ENCODE measurements around the gene IFNGR1.
"Not testable (repeated sequence)": the region's sequence is repeated elsewhere in the genome, so short reads cannot be mapped to it uniquely, and the experiment has no call there.

The IFNGR1 gene

DNA sequence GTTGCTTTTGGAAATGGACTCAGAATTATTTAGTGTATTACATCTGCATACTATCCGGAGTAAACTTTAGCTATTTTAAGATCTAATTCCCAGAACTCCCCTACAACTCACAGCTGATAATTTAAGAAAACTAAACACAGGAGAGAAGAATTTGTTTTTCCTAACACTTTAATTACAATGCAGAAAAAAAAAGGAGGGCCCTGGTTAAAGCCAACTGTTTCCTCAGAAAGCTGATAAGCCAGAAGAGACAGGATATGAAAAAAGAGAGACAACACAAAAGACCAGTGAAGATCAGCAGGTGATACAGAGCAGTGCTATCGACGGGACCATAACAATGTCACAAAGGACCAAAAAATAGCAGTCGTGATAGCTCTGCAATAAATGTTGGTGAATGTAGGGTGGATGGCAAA is 5.8 kb downstream of the IFNGR1 start:
- DNase-seq (ENCODE audit: low read depth), result no peak

DNA sequence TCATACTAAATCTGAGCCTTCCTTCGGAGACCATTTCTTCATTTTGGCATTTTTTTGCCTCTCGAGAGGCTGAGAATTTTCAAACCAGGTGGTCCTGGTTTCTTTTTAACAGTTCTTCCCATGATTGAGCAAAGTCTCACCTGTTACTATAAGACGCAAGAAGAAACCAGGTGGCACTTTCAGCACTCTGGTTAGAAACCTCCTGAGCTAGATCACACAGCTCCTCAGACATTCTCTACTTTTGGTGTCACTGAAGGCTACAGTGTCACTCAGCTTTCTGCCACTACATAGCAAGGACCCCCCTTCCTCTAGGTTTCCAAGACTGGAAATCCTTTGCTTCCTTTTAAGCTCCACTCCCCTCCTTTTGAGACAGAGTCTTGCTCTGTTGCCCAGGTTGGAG is 7.3 kb downstream of the IFNGR1 start:
- DNase-seq (ENCODE audit: low read depth), result no peak

DNA sequence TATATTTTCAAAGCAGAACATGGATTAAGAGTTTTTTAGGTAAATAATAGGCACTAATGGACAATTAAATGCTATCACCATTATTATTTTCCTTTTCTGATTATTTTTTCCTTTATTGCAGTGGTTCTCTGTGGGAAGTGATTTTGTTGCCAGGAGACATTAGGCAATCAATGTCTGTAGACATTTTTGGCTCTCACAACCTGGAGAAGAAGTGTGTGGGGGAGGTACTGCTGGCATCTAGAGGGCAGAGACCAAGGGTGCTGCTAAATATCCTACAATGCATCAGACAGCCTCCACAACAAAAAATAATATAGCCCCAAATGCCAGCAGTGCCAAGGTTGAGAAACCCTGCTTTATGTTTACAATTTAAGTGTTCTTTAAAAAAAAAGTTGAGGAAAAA is 8.3 kb downstream of the IFNGR1 start:
- no peak for DNase-seq (ENCODE audit: low read depth)

DNA sequence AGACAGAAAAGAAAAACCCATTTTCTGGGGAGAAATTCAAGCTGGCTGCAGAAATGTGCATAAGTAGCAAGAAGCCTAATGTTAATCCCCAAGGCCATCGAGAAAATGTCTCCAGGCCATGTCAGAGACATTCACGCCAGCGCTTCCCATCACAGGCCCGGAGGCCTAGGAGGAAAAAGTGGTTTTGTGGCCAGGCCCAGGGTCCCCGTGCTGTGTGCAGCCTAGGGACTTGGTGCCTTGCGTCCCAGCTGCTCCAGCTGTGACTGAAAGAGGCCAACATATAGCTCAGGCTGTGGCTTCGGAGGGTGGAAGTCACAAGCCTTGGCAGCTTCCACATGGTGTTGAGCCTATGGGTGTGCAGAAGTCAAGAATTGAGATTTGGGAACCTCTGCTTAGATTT is 10.9 kb downstream of the IFNGR1 start:
- no peak for DNase-seq (ENCODE audit: low read depth)

DNA sequence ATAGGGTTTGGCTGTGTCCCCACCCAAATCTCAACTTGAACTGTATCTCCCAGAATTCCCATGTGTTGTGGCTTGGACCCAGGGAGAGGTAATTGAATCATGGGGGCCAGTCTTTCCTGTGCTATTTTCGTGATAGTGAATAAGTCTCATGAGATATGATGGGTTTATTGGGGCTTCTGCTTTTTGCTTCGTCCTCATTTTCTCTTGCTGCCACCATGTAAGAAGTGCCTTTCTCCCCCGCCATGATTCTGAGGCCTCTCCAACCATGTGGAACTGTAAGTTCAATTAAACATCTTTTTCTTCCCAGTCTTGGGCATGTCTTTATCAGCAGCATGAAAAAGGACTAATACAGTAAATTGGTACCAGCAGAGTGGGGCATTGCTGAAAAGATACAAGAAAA is 11.7 kb downstream of the IFNGR1 start:
- DNase-seq (ENCODE audit: low read depth), result not testable (repeated sequence)

DNA sequence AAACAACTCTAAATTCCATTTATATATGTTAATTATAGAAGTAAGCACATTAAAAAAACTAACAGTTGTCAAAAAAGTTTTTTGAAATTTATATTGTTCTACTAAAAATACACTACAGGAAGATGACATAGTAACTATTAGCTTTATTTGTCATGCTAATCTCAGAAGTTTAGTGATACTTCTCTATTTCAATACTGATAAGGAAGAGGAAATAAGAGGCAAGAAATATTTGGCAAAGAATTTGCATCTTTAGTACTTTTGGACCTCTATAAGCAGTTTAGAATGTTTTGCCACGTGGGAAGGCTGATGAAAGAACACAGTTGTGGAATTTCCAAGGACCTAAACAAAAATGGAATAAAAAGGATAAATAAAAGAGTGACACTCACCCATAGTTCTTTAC is 12.6 kb downstream of the IFNGR1 start:
- DNase-seq (ENCODE audit: low read depth), result no peak

DNA sequence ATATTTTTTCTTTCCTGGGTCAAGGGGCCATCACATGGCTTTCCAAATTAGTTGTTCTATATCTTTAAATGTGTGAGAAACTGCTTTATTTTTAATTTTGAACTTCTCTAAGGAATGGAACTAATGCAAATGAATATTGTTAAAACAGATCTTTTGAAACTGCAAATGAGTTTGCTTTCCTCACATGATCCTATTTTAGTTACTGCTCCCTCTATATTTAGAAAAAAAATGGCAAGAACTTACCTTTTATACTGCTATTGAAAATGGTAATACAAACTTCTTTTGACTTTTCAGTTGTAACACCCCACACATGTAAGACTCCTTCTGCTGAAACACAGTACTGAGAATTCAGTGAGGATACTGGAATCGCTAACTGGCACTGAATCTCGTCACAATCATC is 15.9 kb downstream of the IFNGR1 start:
- no peak for DNase-seq (ENCODE audit: low read depth)

DNA sequence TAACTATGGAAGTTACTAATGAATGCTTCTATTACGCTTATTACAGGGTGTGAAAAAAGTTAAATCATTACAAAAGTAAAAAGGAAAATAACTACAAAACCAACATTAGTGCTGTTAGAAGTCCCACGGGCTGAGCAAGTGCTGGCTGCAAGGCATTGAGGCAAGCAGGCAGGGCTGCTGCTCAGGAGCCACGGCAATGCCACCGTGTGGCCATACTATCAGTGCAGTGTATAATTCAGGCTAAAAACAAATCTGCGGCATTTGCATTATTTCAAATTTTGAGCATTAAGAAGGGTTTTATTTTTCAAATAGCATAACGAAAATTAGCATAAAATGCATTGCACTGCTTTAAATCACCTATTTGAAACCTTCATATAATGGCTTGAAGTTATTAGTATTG is 17.1 kb downstream of the IFNGR1 start:
- peak; percentile 16 for DNase-seq (ENCODE audit: low read depth)

DNA sequence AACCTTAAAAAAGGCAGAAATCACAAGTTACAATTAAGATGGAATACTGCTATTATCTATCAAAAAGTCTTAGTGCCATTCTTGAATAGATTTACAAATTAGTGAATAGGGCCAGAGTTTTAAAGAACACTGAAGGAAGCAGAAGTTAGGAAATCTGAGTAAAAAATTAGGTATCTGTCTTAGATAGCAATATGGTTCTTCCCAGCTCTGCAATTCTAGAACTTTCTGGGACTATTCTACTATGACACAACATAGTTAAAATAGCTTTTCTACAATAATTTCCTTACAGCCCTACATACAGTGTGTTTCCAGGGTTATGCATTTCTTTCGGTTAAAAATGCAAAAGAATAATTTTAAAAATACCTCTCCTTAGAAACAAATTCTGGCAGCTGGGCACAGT is 18.2 kb downstream of the IFNGR1 start:
- DNase-seq (ENCODE audit: low read depth), result no peak

DNA sequence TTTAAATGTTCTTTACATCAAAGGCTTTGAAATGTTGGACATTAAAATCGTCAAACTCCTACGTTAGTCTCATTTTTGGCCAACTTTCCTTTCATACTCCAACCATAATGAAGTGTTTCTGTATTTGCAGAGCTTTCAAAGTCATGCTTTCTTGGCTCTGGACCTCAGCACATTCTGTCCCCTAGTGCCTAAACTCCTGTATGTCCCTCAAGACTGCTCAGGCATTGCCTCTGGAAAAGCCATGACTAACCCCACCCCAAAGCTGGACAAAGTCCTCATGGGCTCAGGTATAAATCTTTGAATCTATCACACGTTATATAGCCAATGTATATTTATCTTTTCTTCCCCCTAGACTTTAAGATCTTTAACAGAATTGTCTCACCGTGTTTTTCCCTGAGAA is 18.9 kb downstream of the IFNGR1 start:
- DNase-seq (ENCODE audit: low read depth), result no peak

DNA sequence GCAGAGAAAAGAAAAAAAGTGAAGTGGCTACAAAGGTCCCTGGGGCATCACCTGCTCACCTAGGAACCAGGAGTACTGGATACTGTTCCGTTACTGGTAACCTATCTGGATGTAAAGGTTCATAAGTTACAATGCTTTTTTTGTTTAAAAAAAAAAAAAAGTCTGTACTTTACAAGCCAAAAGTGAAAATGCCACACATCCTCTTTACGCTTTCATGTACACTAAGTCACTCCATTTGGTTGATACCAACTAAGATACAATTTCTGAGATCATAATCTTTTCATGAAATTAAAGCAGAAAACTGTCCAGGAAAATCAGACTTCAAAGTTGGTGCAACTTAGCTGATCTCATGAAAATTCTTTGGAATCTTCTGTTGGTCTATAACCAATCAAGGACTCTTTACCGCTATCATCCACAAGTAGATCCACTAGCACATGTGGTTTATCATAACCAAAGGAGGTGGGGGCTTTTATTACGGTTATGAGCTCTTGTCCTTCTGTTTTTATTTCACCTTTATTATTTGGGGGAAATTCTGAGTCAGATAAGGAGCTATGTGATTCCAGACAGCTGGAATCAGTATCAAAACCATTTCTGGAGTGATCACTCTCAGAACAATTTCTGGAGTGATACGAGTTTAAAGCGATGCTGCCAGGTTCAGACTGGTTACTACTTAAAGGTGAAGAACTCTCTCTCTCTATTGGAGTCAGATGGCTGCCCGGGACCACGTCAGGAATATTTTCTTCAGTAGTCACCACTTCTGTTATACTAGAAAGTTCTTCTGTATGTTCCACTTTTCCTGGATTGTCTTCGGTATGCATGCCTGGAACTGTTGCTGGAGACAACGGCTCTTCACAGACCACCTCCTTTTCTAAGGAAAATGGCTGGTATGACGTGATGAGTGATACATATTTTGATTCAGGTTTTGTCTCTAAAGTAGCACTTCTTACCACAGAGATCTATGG is 21.2 kb downstream of the IFNGR1 start:
- DNase-seq (ENCODE audit: low read depth), result no peak

DNA sequence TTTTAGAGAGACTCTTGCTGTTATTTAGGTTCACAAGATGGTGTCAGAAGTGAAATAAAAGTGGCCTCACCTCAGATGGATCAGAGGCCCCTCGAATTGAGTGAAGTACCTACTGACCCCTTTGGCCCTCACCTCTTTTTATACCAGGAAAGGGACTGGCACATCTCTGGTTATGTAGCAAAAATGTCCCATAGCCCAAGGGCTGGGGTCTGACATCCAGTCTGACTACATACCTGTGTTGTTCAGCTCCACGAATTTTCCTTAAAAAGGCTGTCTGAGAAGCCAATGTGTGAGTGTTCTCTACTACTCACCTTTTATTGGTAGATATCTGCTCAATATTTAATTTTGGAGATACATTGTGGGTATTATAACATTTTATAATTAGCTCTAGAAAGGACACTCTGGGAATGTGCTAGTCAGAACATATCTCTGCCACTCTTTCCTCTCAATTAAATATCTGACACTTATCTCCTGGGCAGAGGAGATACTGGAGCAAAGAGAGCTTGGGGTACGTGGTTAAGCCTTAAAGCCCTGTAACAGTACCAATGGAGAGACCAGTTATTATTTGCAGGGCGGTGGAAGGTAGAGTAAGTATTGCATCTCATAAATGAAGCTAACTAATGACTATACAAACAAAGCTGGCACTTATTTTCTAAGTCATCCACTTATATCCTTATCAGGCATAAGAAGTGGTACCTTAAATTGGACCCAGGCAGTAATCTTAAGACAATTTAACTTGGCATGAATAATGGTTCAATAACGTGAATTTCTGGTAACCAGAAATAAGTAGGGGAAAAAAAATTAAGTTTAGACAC is 25.7 kb downstream of the IFNGR1 start:
- DNase-seq (ENCODE audit: low read depth), result no peak

DNA sequence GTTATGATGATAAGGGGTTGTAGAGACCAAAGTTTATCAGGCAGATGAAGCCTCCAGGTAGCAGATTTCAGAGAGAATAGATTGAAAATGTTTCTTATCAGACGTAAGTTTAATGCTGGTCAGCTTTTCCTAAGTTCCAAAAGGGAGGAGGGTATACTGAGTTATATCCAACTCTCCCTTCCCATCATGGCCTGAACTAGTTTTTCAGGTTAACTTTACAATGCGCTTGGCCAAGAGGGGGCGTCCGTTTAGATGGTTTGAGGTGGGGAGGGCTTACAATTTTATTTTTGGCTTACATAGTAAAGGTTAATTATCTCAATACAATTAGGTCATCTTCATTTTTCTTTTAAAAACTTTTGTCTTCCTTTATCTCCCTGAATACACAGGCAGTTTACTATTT is 26.4 kb downstream of the IFNGR1 start:
- no peak for DNase-seq (ENCODE audit: low read depth)

DNA sequence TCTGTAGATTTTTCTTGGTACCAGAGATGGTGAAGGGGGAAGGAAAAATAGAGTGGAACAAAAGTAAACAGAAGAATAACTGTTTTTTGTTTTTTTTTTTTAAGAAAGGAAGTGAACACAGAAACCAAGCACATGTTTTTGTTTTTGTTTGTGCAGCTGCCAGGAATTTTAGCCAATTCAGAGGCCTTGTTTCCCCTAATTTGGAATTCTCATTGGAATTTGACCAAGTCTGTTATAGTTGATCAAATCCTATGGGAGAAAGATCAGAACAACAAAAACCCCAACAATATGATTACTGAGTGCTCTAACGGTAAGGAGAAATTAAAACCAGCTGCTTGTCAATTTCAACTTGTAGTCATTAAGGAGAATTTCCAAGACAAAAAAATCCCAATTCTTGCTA is 27.5 kb downstream of the IFNGR1 start:
- DNase-seq (ENCODE audit: low read depth), result no peak

DNA sequence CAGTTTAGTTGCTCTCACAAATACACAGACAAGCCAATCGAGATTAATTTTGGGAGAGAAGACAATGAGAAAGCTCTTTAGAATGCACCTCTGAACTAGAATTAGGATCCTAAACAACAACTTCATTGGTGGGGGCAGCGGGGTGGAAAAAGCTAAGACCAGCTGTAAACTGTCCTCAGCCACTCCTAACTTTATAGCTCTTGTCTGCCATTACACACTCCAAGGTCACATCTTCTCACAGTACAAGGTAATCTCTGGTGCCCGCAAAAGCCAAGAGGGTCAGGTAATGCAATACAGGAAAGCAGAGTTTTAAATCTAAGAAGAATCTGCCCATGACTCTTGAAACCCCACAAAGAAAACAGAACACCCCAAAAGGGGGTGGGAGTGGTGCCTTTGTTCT is 27.9 kb downstream of the IFNGR1 start:
- no peak for DNase-seq (ENCODE audit: low read depth)

DNA sequence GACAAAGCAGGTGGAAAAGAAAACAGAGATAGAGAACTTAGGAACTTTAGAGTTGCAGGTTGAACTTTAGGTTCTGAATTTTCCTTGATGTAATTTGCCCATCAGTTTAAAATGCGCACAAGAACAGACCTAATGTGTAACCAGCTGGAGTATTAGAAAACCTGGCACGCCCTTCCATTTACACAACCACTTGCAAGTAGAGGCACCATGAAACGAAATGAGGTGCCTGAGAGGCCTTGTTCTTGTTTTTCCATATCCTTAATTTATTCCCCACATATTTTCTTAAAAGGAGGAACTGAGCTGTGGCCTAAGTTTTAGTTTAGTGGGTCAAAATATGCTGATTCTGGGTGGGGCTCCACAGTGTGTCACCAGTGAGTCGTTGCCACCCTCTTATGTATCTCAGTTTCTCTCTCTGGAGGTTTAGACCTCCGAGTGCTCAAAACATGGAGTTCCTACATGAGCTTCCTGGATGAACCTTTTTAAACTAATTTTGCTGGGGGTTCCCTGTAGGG is 28.5 kb downstream of the IFNGR1 start:
- no peak for DNase-seq (ENCODE audit: low read depth)

DNA sequence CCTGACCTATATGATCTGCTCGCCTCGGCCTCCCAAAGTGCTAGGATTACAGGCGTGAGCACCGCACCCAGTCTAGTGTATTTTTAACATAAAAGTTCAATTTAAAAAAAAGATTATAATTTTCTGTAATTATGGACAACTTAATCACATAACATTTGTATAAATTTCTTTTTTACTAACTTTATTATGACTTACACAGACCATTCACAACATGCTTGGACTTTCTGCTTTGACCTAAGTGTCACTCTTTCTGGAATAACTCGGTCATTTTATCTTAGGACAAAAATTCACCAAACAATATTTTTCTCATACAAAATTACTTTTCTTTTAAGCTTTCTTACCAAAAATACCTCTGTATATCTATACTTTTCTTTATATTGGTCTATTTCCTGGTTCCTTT is 30.3 kb downstream of the IFNGR1 start:
- no peak for DNase-seq (ENCODE audit: low read depth)

DNA sequence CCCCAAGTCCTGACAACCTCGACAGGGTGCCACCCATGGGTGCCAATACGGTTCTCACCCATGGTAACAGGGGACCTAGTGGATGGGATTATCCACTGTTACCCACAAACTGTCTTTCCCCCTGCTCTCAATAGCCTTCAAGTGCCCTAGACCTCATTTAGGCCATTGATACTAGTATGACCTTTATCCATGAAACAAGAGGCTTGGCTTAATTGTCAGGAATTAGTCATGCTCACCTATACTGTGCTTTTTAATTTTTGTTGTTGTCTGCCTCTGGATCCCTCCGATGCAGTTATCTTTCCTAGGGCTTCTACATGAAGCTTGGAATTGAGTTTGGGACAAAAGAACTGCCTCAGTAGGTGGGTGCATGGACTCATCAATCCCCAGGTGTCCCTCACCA is 33.9 kb downstream of the IFNGR1 start:
- no peak for DNase-seq (ENCODE audit: low read depth)

DNA sequence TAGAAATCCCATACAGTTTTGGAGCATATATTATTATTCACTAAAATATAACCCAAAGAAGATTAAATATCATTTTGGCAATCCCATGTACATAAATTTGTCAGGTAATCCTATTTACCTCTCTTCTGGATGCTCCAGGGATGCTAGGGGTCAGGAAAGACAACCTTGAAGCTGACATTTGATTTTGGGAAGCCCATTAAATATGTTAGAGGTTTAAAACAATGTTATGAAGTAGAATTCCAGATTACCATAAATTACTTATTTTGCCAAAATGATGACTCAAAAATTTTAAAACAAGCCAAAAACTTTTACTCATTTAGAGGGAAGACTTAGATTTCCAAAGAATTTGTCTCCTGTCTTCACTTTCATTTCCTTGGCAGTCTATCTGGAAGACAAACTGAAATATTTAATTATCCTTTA is 36.5 kb downstream of the IFNGR1 start:
- DNase-seq (ENCODE audit: low read depth), result no peak

DNA sequence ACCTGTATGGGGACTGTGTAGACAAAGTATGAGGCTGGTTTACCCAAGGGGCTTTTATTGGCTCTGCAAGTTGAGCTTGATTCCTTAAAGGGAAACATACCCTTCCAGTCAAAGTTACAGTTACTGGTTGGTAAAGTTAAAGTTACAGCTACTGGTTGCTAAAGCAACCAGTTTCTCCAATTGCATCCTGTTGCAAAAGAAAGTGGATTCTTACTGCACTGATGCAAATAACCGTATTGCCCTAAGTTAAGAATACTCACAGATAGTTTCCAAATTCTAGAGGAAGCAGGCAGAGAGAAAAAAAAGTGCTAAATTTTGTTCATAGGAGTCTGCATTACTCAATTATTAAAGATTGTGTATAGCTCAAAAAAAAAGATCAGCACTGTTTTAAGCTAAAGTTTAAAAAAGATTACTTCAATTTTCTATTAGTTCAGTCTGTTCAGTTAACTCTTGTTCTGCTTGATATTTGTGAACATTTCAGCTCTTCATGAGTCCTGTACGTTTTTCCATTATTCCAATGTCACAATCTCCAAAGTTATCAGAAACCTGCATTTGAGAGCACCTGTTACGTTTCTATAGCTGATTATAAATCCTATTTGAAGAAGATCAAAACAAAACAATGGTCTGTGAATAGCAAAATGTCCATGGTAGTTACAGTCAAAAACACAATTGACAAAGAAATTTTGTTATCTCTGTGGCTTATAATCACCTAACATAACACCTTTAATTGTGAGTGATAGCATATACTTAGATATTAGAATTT is 37.1 kb downstream of the IFNGR1 start:
- no peak for DNase-seq (ENCODE audit: low read depth)

DNA sequence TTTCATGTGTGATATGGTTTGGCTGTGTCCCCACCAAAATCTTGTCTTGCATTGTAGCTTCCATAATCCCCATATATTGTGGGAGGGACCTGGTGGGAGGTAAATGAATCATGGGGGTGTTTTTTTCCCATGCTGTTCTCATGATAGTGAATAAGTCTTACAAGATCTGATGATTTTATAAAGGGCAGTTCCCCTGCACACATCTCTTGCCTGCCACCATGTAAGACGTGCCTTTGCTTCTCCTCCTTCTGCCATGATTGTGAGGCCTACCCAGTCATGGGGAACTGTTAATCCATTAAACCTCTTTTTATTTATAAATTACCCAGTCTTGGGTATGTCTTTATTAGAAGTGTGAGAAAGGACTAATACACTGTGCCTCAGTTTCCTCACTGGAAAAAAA is 41.6 kb downstream of the IFNGR1 start:
- no peak for DNase-seq (ENCODE audit: low read depth)

DNA sequence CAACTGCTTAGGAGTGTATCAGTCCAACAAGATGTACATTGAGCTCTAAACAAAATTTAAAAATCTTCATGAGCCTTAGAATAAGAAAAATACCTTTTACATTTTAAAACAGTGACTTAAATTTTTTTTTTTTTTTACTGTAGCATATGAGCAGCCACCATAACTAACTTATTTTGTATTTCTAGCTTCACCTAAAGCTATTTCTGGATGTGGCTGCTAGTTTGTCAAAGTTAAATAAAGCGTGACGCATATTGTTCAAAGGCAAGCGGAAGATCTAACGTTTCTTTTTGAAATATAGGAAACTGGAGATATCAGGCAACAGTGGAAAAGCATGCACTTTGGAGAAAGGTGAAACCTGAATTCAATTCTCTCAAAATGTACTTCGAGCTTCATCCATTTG is 42.5 kb downstream of the IFNGR1 start:
- DNase-seq (ENCODE audit: low read depth), result no peak

Measured in EH (cell line).